Smooth muscle cell (in vitro differentiated cells): ENCODE measurements around the gene SEC14L3. TPM values are rescaled to one million over a fixed set of nuclear protein-coding genes. Genes with fewer than 3 reads are reported as not detected.

Experiments
- DNase-seq: peaks from one replicate; lab custom pipeline; 2025; ENCODE audit not compliant: unreplicated experiment; lab: John Stamatoyannopoulos, UW
- H2AFZ ChIP-seq: fragments of 200-600 bp; sonication (generic); 2 replicates; pipeline ENCODE4 v1.6.0; 2016; ENCODE audit warnings: antibody characterized with exemption, low read depth, mild to moderate bottlenecking
- H3F3A ChIP-seq: fragments of 200-600 bp; sonication (generic); 2 replicates; pipeline ENCODE4 v1.6.0; 2017; ENCODE audit warnings: antibody characterized with exemption, low read depth
- H3K27ac ChIP-seq: fragments of 200-600 bp; sonication (generic); 2 replicates; pipeline ENCODE4 v1.5.1; 2016; ENCODE audit warnings: low read depth, mild to moderate bottlenecking
- H3K27me3 ChIP-seq: fragments of 200-600 bp; sonication (generic); 2 replicates; pipeline ENCODE4 v1.6.1; 2016; ENCODE audit warnings: low read depth, mild to moderate bottlenecking
- H3K36me3 ChIP-seq: fragments of 200-600 bp; sonication (generic); 2 replicates; pipeline ENCODE4 v1.5.1; 2016; ENCODE audit warnings: low read depth
- H3K4me1 ChIP-seq: fragments of 200-600 bp; sonication (generic); 2 replicates; pipeline ENCODE4 v1.5.1; 2016; ENCODE audit warnings: low read depth
- H3K4me2 ChIP-seq: fragments of 200-600 bp; sonication (generic); 2 replicates; pipeline ENCODE4 v1.6.0; 2016; ENCODE audit warnings: mild to moderate bottlenecking
- H3K4me3 ChIP-seq: fragments of 200-600 bp; sonication (generic); 2 replicates; pipeline ENCODE4 v1.5.1; 2016; ENCODE audit warnings: mild to moderate bottlenecking
- H3K79me2 ChIP-seq: fragments of 200-600 bp; sonication (generic); 2 replicates; pipeline ENCODE4 v1.6.0; 2016; ENCODE audit warnings: low read depth, mild to moderate bottlenecking
- H3K9ac ChIP-seq: fragments of 200-600 bp; sonication (generic); 2 replicates; pipeline ENCODE4 v1.6.0; 2016; ENCODE audit warnings: low read depth
- H3K9me3 ChIP-seq: fragments of 200-600 bp; sonication (generic); replicated peaks from 2 replicates; pipeline ENCODE4 v1.5.1; 2016; ENCODE audit warnings: low read depth
- H4K20me1 ChIP-seq: fragments of 200-600 bp; sonication (generic); 2 replicates; pipeline ENCODE4 v1.6.0; 2016; ENCODE audit warnings: low read depth
- WGBS: methylation state at CpG from one replicate; pipeline ENCODE4 v1.1.7; 2016; ENCODE audit warnings: low lambda C conversion rate; 5-methylcytosine and 5-hydroxymethylcytosine counted together
- polyA plus RNA-seq: library from polyadenylated mRNA; unstranded; fragments of >200 nt; fragmentation: Nextera tagmentation; extraction: Ambion mirVana; gene quantifications from 2 replicates; pipeline ENCODE4 v1.2.1, GENCODE V29; 2016
- total RNA-seq: library from RNA; depleted of rRNA; stranded (reverse); fragments of >200 nt; gene quantifications from 2 replicates; pipeline ENCODE4 v1.2.3, GENCODE V29; 2014
- TF ChIP-seq, protein P1 (sequence below): fragments of 200-600 bp; sonication (generic); IDR thresholded peaks from 2 replicates; pipeline ENCODE4 v1.5.1; 2017; ENCODE audit warnings: borderline replicate concordance, mild to moderate bottlenecking, antibody characterized with exemption; ENCODE audit not compliant: insufficient read depth, poor library complexity, severe bottlenecking

Gene SEC14L3
- total and polyA plus RNA-seq, 2 experiments from 2014 or later = not detected

DNA sequence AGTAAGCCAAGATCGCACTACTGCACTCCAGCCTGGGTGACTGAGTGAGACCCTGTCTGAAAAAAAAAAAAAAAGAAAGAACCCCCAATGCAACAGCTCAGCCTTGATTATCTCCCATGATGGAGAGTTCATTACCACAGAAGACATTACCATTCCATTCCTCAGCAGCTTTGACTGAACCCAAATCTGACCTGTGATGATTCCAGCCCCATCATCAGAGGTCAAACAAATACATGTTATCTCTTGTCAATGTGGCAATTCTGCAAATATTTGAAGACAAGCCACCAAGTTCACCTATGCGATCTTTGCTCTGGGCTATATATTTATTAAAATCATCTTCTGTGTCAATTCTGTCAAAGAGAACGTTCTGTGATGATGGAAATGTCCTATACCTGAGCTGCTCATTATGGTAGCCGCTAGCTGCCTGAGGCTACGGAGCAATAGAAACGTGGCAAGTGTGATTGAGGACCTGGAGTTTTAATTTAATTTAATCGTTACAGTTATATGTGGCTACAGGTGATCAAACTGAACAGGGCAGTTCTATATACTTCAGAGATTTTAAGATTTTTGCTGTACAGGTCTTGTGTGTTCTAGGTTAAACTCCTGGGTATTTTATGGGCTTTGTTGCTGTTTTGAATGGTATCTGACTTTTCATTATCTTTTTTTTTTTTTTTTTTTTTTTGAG, 25.8 kb upstream of the SEC14L3 start:
- peaks cover 4% of the 10 kb centered on the region for H3K27me3 ChIP-seq
- H3K79me2 ChIP-seq = no peaks in the 10 kb centered on the region
- no peak for DNase-seq
- no peaks in the 10 kb centered on the region for H3F3A ChIP-seq
- H3K36me3 ChIP-seq = no peaks in the 10 kb centered on the region
- WGBS = 87% methylated on average over 7 of the region's 7 CpGs
- no peaks in the 10 kb centered on the region for H3K4me1 ChIP-seq
- H3K9me3 ChIP-seq = no peaks in the 10 kb centered on the region
- no peak overlapping the region for H3K4me2 ChIP-seq
- H3K27ac ChIP-seq = no peak overlapping the region
- no peak overlapping the region for H2AFZ ChIP-seq
- TF ChIP-seq, protein P1, sequence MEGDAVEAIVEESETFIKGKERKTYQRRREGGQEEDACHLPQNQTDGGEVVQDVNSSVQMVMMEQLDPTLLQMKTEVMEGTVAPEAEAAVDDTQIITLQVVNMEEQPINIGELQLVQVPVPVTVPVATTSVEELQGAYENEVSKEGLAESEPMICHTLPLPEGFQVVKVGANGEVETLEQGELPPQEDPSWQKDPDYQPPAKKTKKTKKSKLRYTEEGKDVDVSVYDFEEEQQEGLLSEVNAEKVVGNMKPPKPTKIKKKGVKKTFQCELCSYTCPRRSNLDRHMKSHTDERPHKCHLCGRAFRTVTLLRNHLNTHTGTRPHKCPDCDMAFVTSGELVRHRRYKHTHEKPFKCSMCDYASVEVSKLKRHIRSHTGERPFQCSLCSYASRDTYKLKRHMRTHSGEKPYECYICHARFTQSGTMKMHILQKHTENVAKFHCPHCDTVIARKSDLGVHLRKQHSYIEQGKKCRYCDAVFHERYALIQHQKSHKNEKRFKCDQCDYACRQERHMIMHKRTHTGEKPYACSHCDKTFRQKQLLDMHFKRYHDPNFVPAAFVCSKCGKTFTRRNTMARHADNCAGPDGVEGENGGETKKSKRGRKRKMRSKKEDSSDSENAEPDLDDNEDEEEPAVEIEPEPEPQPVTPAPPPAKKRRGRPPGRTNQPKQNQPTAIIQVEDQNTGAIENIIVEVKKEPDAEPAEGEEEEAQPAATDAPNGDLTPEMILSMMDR = no peak
- no peak overlapping the region for H3K4me3 ChIP-seq
- no peaks in the 10 kb centered on the region for H4K20me1 ChIP-seq
- H3K9ac ChIP-seq = no peak overlapping the region

DNA sequence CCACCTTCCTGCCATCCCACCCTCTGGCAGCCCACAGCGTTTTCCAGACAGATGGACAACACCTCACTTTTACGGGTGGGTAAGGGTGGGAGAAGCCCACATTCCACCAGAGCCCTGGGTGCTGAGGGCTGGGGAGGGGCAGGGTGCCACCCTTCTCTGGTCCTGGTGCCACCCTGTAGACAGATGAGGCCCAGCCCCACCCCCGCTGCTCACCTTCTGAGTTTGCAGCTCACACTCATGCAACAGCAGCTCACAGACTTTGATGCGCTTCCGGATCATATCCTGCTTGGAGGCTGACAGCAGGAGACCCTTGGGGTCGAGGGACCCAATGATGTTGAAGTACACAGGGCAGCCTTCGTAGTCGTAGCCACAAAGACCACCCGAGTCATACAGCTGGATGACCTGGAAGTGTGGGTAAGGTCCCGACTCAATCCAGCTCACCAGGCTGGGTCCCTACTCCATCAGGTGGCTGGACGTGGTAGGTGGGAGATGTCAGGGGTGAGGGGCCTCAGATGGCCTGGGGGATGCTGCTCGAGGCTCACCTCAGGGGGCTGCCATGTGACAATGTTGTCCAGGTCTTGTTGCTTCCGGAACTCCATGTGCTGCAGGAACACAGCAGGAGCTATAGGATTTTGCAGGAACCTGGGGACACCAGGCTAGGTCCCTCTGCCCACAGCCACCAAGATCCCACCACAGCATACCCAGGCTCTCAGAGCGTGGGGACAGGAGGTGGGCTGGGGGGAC, 23.4 kb upstream of the SEC14L3 start:
- H3K9me3 ChIP-seq = no peaks in the 10 kb centered on the region
- no peak overlapping the region for H2AFZ ChIP-seq
- no peak overlapping the region for H3K27ac ChIP-seq
- H3K27me3 ChIP-seq = peaks cover 4% of the 10 kb centered on the region
- H3K9ac ChIP-seq = no peak overlapping the region
- TF ChIP-seq, protein P1 = no peak
- H3F3A ChIP-seq = no peaks in the 10 kb centered on the region
- DNase-seq = no peak
- no peak overlapping the region for H3K4me3 ChIP-seq
- H3K79me2 ChIP-seq = no peaks in the 10 kb centered on the region
- WGBS = 91% methylated on average over 13 of the region's 14 CpGs
- H3K4me1 ChIP-seq = no peaks in the 10 kb centered on the region
- no peaks in the 10 kb centered on the region for H3K36me3 ChIP-seq
- H3K4me2 ChIP-seq = no peak overlapping the region
- no peaks in the 10 kb centered on the region for H4K20me1 ChIP-seq

DNA sequence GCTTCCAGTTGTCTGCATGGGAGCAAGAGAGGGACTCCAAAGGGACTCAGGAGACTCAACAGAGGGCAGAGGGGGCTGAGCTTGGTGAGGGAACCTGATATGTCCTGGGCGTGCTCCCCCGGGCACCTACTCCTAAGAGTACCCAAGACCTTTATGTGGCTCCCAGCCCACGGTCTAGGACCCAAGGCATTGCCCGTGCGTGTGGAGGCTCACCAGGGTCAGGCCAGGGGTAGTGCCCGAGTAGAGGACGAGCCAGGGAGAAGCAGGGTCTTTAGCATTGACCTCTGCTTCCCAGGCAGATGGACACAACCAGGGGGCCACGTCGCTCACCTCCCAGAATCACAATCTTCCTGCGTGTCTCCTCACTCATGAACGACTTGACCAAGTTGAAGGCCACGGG, 20.3 kb upstream of the SEC14L3 start:
- no peaks in the 10 kb centered on the region for H3K9me3 ChIP-seq
- H3K4me2 ChIP-seq = no peak overlapping the region
- H3K27ac ChIP-seq = no peak overlapping the region
- no peaks in the 10 kb centered on the region for H3K36me3 ChIP-seq
- H3K9ac ChIP-seq = no peak overlapping the region
- H4K20me1 ChIP-seq = no peaks in the 10 kb centered on the region
- 88% methylated on average over 12 of the region's 12 CpGs for WGBS
- no peak for DNase-seq
- H3K79me2 ChIP-seq = no peaks in the 10 kb centered on the region
- H3K4me3 ChIP-seq = no peak overlapping the region
- H3F3A ChIP-seq = no peaks in the 10 kb centered on the region
- H3K27me3 ChIP-seq = no peaks in the 10 kb centered on the region
- H2AFZ ChIP-seq = no peak overlapping the region
- TF ChIP-seq, protein P1 = no peak
- H3K4me1 ChIP-seq = no peaks in the 10 kb centered on the region

DNA sequence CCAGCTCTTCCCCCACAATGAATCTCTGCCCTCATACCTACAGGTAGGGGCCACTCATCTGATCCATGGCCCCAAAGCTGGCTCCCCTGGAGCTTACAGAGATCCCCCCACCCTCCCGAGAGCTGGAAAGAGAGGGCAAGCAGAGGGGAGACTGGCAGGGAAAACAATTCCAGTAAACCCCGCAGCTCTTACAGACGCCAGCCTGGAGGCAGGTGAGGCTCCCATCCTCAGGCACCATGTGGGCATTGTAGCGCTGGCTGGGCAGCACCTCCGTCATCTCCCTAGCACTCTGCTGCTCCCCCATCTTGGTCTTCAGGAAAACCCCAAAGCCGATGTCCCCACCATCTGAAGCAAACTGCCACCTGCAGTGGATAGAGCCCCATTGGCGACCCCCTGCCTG, 19.6 kb upstream of the SEC14L3 start:
- no peaks in the 10 kb centered on the region for H3K27me3 ChIP-seq
- H3K79me2 ChIP-seq = no peaks in the 10 kb centered on the region
- H3K27ac ChIP-seq = no peak overlapping the region
- no peak overlapping the region for H3K4me3 ChIP-seq
- no peaks in the 10 kb centered on the region for H3K9me3 ChIP-seq
- H3K9ac ChIP-seq = no peak overlapping the region
- H3K4me1 ChIP-seq = no peaks in the 10 kb centered on the region
- 93% methylated on average over 7 of the region's 7 CpGs for WGBS
- H3F3A ChIP-seq = no peaks in the 10 kb centered on the region
- no peak overlapping the region for H3K4me2 ChIP-seq
- no peaks in the 10 kb centered on the region for H4K20me1 ChIP-seq
- no peak overlapping the region for H2AFZ ChIP-seq
- H3K36me3 ChIP-seq = no peaks in the 10 kb centered on the region
- DNase-seq = no peak
- TF ChIP-seq, protein P1 = no peak
